WERI-Rb-1 (cell line): ENCODE data around the gene NUMB.

Experiments
- DNase-seq: peaks from one replicate; pipeline ENCODE4 v3.0.0-alpha.2; 2020
- H3K27ac ChIP-seq: fragments of 250-450 bp; sonication (Bioruptor Pico); 2 replicates; pipeline ENCODE4 v1.5.1; 2020; ENCODE audit warnings: mild to moderate bottlenecking, moderate library complexity
- H3K27me3 ChIP-seq: fragments of 250-450 bp; sonication (Bioruptor Pico); 2 replicates; pipeline ENCODE4 v1.5.1; 2021; ENCODE audit warnings: mild to moderate bottlenecking, low read depth, moderate library complexity; ENCODE audit not compliant: insufficient read depth, severe bottlenecking
- H3K36me3 ChIP-seq: fragments of 250-450 bp; sonication (Bioruptor Pico); 2 replicates; pipeline ENCODE4 v1.5.1; 2020; ENCODE audit warnings: mild to moderate bottlenecking, moderate library complexity
- H3K4me3 ChIP-seq: 2 replicates; pipeline ENCODE4 v1.5.1; 2011; ENCODE audit warnings: low read depth, mild to moderate bottlenecking, control low read depth, low read length
- H3K9me3 ChIP-seq: fragments of 250-450 bp; sonication (Bioruptor Pico); 2 replicates; pipeline ENCODE4 v1.5.1; 2021; ENCODE audit warnings: mild to moderate bottlenecking, moderate library complexity; ENCODE audit not compliant: severe bottlenecking
- TF ChIP-seq, protein P1 (sequence below): IDR thresholded peaks from 2 replicates; pipeline ENCODE4 v1.5.1; 2011; ENCODE audit warnings: low read depth, mild to moderate bottlenecking, control low read depth, inconsistent platforms, low read length

Gene NUMB

DNA sequence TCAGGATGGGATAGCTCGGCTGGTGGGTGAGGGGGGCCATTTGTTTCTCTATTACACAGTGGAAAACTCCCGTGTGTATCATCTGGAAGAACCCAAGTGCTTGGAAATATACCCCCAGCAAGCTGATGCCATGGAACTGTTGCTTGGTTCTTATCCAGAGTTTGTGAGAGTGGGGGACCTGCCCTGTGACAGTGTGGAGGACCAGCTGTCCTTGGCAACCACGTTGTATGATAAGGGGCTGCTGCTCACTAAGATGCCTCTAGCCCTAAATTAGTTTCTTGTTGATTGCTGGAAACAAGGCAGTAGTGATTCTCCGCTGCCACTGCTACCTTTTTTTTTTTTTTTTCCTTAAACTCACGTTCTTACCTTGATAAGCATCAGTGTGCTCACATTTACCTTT lies 34.3 kb upstream of the NUMB start:
- no peaks in the 10 kb centered on the region for H3K27me3 ChIP-seq
- no peak overlapping the region for H3K4me3 ChIP-seq
- H3K9me3 ChIP-seq, result peaks cover 7% of the 10 kb centered on the region
- H3K27ac ChIP-seq, result no peak overlapping the region
- no peaks in the 10 kb centered on the region for H3K36me3 ChIP-seq
- TF ChIP-seq, protein P1, sequence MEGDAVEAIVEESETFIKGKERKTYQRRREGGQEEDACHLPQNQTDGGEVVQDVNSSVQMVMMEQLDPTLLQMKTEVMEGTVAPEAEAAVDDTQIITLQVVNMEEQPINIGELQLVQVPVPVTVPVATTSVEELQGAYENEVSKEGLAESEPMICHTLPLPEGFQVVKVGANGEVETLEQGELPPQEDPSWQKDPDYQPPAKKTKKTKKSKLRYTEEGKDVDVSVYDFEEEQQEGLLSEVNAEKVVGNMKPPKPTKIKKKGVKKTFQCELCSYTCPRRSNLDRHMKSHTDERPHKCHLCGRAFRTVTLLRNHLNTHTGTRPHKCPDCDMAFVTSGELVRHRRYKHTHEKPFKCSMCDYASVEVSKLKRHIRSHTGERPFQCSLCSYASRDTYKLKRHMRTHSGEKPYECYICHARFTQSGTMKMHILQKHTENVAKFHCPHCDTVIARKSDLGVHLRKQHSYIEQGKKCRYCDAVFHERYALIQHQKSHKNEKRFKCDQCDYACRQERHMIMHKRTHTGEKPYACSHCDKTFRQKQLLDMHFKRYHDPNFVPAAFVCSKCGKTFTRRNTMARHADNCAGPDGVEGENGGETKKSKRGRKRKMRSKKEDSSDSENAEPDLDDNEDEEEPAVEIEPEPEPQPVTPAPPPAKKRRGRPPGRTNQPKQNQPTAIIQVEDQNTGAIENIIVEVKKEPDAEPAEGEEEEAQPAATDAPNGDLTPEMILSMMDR, result no peak
- no peak for DNase-seq

DNA sequence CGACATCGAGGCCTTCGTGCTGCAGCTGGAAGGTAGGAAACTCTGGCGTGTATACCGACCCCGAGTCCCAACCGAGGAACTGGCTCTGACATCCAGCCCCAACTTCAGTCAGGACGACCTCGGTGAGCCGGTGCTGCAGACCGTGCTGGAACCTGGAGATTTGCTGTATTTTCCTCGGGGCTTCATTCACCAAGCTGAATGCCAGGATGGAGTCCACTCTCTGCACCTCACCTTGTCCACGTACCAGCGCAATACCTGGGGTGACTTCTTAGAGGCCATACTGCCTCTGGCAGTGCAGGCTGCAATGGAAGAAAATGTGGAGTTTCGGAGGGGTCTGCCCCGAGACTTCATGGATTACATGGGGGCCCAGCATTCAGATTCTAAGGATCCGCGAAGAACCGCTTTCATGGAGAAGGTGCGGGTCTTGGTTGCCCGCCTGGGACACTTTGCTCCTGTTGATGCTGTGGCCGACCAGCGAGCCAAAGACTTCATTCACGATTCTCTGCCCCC lies 33.8 kb upstream of the NUMB start:
- H3K4me3 ChIP-seq, result no peak overlapping the region
- TF ChIP-seq, protein P1, result no peak
- H3K36me3 ChIP-seq, result no peaks in the 10 kb centered on the region
- H3K9me3 ChIP-seq, result peaks cover 7% of the 10 kb centered on the region
- no peaks in the 10 kb centered on the region for H3K27me3 ChIP-seq
- no peak for DNase-seq
- H3K27ac ChIP-seq, result no peak overlapping the region

DNA sequence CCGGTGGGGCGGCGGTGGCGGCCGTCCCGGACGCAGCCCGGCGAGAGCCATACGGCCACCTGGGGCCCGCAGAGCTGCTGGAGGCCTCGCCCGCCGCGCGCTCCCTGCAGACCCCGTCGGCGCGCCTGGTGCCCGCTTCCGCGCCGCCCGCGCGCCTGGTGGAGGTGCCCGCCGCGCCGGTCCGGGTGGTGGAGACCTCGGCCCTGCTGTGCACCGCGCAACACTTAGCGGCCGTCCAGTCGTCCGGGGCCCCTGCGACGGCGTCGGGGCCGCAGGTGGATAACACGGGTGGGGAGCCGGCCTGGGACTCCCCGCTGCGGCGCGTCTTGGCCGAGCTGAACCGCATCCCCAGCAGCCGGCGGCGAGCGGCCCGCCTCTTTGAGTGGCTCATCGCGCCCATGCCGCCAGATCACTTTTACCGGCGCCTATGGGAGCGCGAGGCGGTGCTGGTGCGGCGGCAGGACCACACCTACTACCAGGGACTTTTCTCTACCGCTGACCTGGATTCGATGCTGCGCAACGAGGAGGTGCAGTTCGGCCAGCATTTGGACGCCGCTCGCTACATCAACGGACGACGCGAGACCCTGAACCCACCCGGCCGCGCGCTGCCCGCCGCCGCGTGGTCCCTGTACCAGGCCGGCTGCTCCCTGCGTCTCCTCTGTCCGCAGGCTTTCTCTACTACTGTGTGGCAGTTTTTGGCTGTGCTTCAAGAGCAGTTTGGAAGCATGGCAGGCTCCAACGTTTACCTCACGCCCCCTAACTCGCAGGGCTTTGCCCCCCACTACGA lies 33.1 kb upstream of the NUMB start:
- DNase-seq, result no peak
- Histone ChIP-seq H3K4me3 (no peak overlapping the region), H3K9me3 (peaks cover 7% of the 10 kb centered on the region), H3K27me3 (no peaks in the 10 kb centered on the region), H3K36me3 (no peaks in the 10 kb centered on the region), H3K27ac (no peak overlapping the region)
- TF ChIP-seq, protein P1, result no peak

DNA sequence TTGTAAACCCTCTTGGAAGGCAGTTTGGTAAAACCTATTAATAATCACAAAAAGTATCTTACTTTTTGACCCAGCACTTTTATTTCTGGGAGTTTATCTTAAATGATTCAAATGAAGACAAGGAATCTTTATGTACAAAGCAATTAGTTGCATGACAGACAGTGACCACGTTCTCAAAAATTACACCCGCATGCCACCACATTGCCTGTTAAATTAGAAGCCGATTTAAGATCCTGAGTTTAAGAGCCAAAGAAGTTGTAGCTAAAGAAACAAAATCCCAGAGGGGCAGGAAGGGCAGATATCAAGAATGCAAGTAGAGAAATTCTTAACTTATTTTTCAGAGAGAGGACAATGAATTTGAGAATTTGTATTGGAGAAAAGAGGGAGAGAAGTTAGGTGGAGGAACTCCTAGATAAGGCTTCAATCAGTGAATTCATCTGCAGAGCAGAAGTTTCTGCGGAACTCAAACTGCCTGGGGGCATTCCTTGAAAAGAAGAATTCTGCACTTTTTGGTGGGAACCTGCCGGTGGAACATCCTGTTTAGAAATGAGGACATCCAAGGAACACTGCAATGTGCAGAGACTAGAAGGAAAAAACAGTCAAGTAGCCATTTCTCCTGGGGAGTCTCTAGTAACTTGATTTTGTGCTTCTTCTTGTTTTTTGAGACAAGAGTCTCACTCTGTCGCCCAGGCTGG lies 31.3 kb upstream of the NUMB start:
- TF ChIP-seq, protein P1, result no peak
- no peaks in the 10 kb centered on the region for H3K36me3 ChIP-seq
- no peak overlapping the region for H3K4me3 ChIP-seq
- DNase-seq, result no peak
- H3K27me3 ChIP-seq, result no peaks in the 10 kb centered on the region
- H3K27ac ChIP-seq, result no peak overlapping the region
- H3K9me3 ChIP-seq, result peaks cover 7% of the 10 kb centered on the region

DNA sequence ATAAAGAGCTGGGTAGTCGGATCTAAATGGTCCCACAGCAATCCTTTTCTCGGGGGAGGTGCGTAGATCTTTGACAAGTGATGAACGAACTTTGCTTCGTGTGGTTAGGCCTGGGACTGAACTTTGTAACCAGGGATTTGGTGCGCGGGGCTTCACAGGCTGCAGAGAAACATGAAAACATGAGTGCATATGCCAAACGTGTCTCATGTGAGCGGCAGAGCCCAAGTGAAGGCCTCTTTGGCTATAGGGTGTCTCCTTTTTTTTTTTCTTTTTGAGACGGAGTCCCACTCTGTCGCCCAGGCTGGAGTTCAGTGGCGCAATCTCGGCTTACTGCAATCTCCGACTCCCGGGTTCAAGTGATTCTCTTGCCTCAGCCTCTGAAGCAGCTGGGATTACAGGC lies 20.3 kb upstream of the NUMB start:
- no peak overlapping the region for H3K4me3 ChIP-seq
- no peaks in the 10 kb centered on the region for H3K36me3 ChIP-seq
- no peak overlapping the region for H3K27ac ChIP-seq
- no peak for DNase-seq
- H3K27me3 ChIP-seq, result no peaks in the 10 kb centered on the region
- TF ChIP-seq, protein P1, result no peak
- no peaks in the 10 kb centered on the region for H3K9me3 ChIP-seq
